ENCODE measurements around the gene ZC2HC1B. TPM values are rescaled to one million over a fixed set of nuclear protein-coding genes. Genes with fewer than 3 reads are reported as not detected.

ZC2HC1B gene
- total and polyA plus RNA-seq, 4 donors = 0.28 TPM; not detected in 3

- peaks cover 0 to 91% (median 55%) of the 10 kb centered on the region in 5 donors for H3K4me1 ChIP-seq (ENCODE audit: control insufficient read depth in 5 of 5, insufficient read depth in 5 of 5, low read length in 5 of 5)
- no peak overlapping the region for H3K9ac ChIP-seq (ENCODE audit: insufficient read depth in 1 of 2, low read length in 2 of 2)
- peaks cover 0 to 7% (median 4%) of the 10 kb centered on the region in 4 donors for H3K36me3 ChIP-seq (ENCODE audit: control insufficient read depth in 4 of 4, insufficient read depth in 4 of 4, low read length in 4 of 4)
- no peak overlapping the region for H3K4me3 ChIP-seq
- DNase-seq (no peak), ATAC-seq (ENCODE audit: insufficient read depth, low FRiP score) (no peak)
- TF ChIP-seq CTCF (IDR thresholded peaks at IDR 0.05; ENCODE audit: control extremely low read depth, extremely low read depth) = no peak
- H3K27me3 ChIP-seq (ENCODE audit: control insufficient read depth in 3 of 3, insufficient read depth in 3 of 3, low read length in 2 of 3) = no peaks in the 10 kb centered on the region
- H3K27ac ChIP-seq (ENCODE audit: low read depth in 1 of 2, low read length in 1 of 2) = no peak overlapping the region
- H3K9me3 ChIP-seq (ENCODE audit: control insufficient read depth in 4 of 4, insufficient read depth in 3 of 4, low read length in 3 of 4) = no peaks in the 10 kb centered on the region
- 75 to 81% methylated on average over 7 of the region's 7 CpGs for WGBS, 2 donors
Measured at GRCh38 chr6:143963158-143963919, 99.1 kb downstream of the ZC2HC1B start.

GRCh38 chr6:143964674-143965081 is 100.4 kb downstream of the ZC2HC1B start:
- no peak overlapping the region for H3K9ac ChIP-seq (ENCODE audit: insufficient read depth in 1 of 2, low read length in 2 of 2)
- no peaks in the 10 kb centered on the region for H3K27me3 ChIP-seq (ENCODE audit: control insufficient read depth in 3 of 3, insufficient read depth in 3 of 3, low read length in 2 of 3)
- H3K36me3 ChIP-seq (ENCODE audit: control insufficient read depth in 4 of 4, insufficient read depth in 4 of 4, low read length in 4 of 4) = peaks cover 0 to 7% (median 3%) of the 10 kb centered on the region in 4 donors
- WGBS, 2 donors = 45 to 54% methylated on average over 6 of the region's 6 CpGs
- TF ChIP-seq CTCF (IDR thresholded peaks at IDR 0.05; ENCODE audit: control extremely low read depth, extremely low read depth) = no peak
- peaks cover 0 to 93% (median 56%) of the 10 kb centered on the region in 5 donors for H3K4me1 ChIP-seq (ENCODE audit: control insufficient read depth in 5 of 5, insufficient read depth in 5 of 5, low read length in 5 of 5)
- no peak for ATAC-seq (ENCODE audit: insufficient read depth, low FRiP score)
- peak; percentile 78 to 93 (median 91) for DNase-seq
- no peak overlapping the region for H3K4me3 ChIP-seq
- no peak overlapping the region for H3K27ac ChIP-seq (ENCODE audit: low read depth in 1 of 2, low read length in 1 of 2)
- H3K9me3 ChIP-seq (ENCODE audit: control insufficient read depth in 4 of 4, insufficient read depth in 3 of 4, low read length in 3 of 4) = no peaks in the 10 kb centered on the region

GRCh38 chr6:143965503-143966171 is 101.4 kb downstream of the ZC2HC1B start:
- no peak overlapping the region for H3K4me3 ChIP-seq
- ATAC-seq (ENCODE audit: insufficient read depth, low FRiP score) (no peak), DNase-seq (no peak)
- peak overlapping the region in 1 of 2 donors; percentile 26 for H3K27ac ChIP-seq (ENCODE audit: low read depth in 1 of 2, low read length in 1 of 2)
- 51 to 59% methylated on average over 6 of the region's 6 CpGs for WGBS, 2 donors
- H3K9me3 ChIP-seq (ENCODE audit: control insufficient read depth in 4 of 4, insufficient read depth in 3 of 4, low read length in 3 of 4) = no peaks in the 10 kb centered on the region
- peaks cover 0 to 7% (median 3%) of the 10 kb centered on the region in 4 donors for H3K36me3 ChIP-seq (ENCODE audit: control insufficient read depth in 4 of 4, insufficient read depth in 4 of 4, low read length in 4 of 4)
- TF ChIP-seq CTCF (IDR thresholded peaks at IDR 0.05; ENCODE audit: control extremely low read depth, extremely low read depth) = no peak
- H3K4me1 ChIP-seq (ENCODE audit: control insufficient read depth in 5 of 5, insufficient read depth in 5 of 5, low read length in 5 of 5) = peaks cover 0 to 95% (median 60%) of the 10 kb centered on the region in 5 donors
- no peaks in the 10 kb centered on the region for H3K27me3 ChIP-seq (ENCODE audit: control insufficient read depth in 3 of 3, insufficient read depth in 3 of 3, low read length in 2 of 3)
- H3K9ac ChIP-seq (ENCODE audit: insufficient read depth in 1 of 2, low read length in 2 of 2) = no peak overlapping the region

Measured in lung (tissue), 12 donors.